ENCODE measurements around the gene PRKCI.

Gene PRKCI

GRCh38 chr3:170204023-170204472, 18.2 kb upstream of the PRKCI start:
- CTCF ChIA-PET: interaction anchor here (0.6 to 1.6 kb wide), 5 partner anchors 14 to 985 kb away, joined by 3 to 5 read pairs (median 4); partner anchors contain the start of genes LRRC34 and LRRIQ4
- Histone ChIP-seq H3K4me3 (ENCODE audit: low read depth, low read length) (no peak overlapping the region), H3K4me1 (ENCODE audit: control insufficient read depth, insufficient read depth, low read length) (no peaks in the 10 kb centered on the region; the same call in 1 of the 2 replicates), H3K9me3 (ENCODE audit: control insufficient read depth, insufficient read depth, low read depth, low read length) (no peaks in the 10 kb centered on the region), H3K36me3 (ENCODE audit: control insufficient read depth in 2 of 2, insufficient read depth in 1 of 2, low read length in 2 of 2) (no peaks in the 10 kb centered on the region), H3K27ac (ENCODE audit: extremely low read depth, low read depth, low read length) (no peak overlapping the region)
- POLR2A ChIA-PET: interaction anchor here (0.7 to 1.4 kb wide), 3 partner anchors 18 to 82 kb away, joined by 3 to 4 read pairs (median 3); partner anchors contain the start of genes PHC3 and PRKCI
- TF ChIP-seq RBAK (tag by site-specific recombination; IDR thresholded peaks at IDR 0.05) (no peak), ZNF48 (tag by site-specific recombination; IDR thresholded peaks at IDR 0.05) (no peak), ZNF398 (tag by site-specific recombination; IDR thresholded peaks at IDR 0.05) (peak; percentile 35; the same call in 1 of the 2 replicates), OSR2 (tag by site-specific recombination; IDR thresholded peaks at IDR 0.05) (peak; percentile 10; the same call in 1 of the 2 replicates), PRDM6 (tag by site-specific recombination; IDR thresholded peaks at IDR 0.05) (peak; percentile 37; the same call in 1 of the 2 replicates), SP7 (tag by site-specific recombination; IDR thresholded peaks at IDR 0.05) (peak; percentile 99), KLF9 (tag by site-specific recombination; IDR thresholded peaks at IDR 0.05; ENCODE audit: low read depth) (no peak), PRDM10 (tag by site-specific recombination; IDR thresholded peaks at IDR 0.05) (peak; percentile 44), ZBTB17 (tag by site-specific recombination; IDR thresholded peaks at IDR 0.05) (0 out of 2 replicates have a peak, but pooled peaks have one; percentile 12), ZIC2 (tag by site-specific recombination; IDR thresholded peaks at IDR 0.05) (peak; percentile 78)

DNA sequence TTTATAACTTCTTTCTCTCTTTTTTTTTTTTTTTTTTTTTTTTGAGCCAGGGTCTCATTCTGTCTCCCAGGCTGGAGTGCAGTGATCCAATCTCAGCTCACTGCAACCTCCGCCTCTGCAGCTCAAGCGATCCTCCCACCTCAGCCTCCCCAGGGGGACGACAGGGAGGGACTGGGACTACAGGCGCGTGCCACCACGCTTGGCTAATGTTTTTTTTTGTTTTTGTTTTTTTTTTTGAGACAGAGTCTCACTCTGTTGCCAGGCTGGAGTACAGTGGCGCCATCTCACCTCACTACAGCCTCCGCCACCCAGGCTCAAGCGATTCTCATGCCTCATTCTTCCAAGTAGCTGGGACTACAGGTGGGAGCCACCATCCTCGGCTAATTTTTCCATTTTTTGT, 17.7 kb upstream of the PRKCI start:
- no peaks in the 10 kb centered on the region for H3K36me3 ChIP-seq (ENCODE audit: control insufficient read depth in 2 of 2, insufficient read depth in 1 of 2, low read length in 2 of 2)
- TF ChIP-seq ZNF549 (tag by site-specific recombination; IDR thresholded peaks at IDR 0.05) (no peak), ZFHX2 (tag by site-specific recombination; conservative IDR thresholded peaks at IDR 0.05) (peak; percentile 58), WT1 (tag by site-specific recombination; IDR thresholded peaks at IDR 0.05) (peak; percentile 70; the same call in 1 of the 2 replicates), SCRT1 (tag by site-specific recombination; IDR thresholded peaks at IDR 0.05; ENCODE audit: borderline replicate concordance) (peak; percentile 28; the same call in 1 of the 2 replicates), ZNF202 (tag by site-specific recombination; IDR thresholded peaks at IDR 0.05; ENCODE audit: borderline replicate concordance) (peak; percentile 58; the same call in 1 of the 2 replicates), ZFP69B (tag by site-specific recombination; IDR thresholded peaks at IDR 0.05) (no peak), EGR2 (tag by site-specific recombination; IDR thresholded peaks at IDR 0.05; ENCODE audit: low read depth) (0 out of 2 replicates have a peak, but pooled peaks have one; percentile 61)
- no peaks in the 10 kb centered on the region for H3K9me3 ChIP-seq (ENCODE audit: control insufficient read depth, insufficient read depth, low read depth, low read length)
- no peak overlapping the region for H3K4me3 ChIP-seq (ENCODE audit: low read depth, low read length)
- ChIA-PET CTCF (interaction anchor here (0.6 to 1.6 kb wide), 2 partner anchors 15 to 392 kb away, joined by 3 to 5 read pairs; partner anchors contain the start of genes LRRC34 and LRRIQ4), POLR2A (interaction anchor here (0.7 to 1.4 kb wide), 2 partner anchors 17 to 83 kb away, joined by 3 to 4 read pairs; partner anchors contain the start of gene PRKCI)
- no peak overlapping the region for H3K27ac ChIP-seq (ENCODE audit: extremely low read depth, low read depth, low read length)
- H3K4me1 ChIP-seq (ENCODE audit: control insufficient read depth, insufficient read depth, low read length): no peaks in the 10 kb centered on the region; the same call in 1 of the 2 replicates

All from HEK293 (cell line).